H9 (cell line): ENCODE data around the gene TRAF3. TPM values are rescaled to one million over a fixed set of nuclear protein-coding genes. Genes with fewer than 3 reads are reported as not detected.

Experiments
- DNase-seq: peaks from one replicate; pipeline ENCODE4 v3.0.0-alpha.2; 2017
- H2AFZ ChIP-seq: one replicate; pipeline ENCODE4 v1.6.1; 2013; ENCODE audit warnings: mild to moderate bottlenecking, low read length, control low read depth, moderate library complexity
- H2AK5ac ChIP-seq: 2 replicates; pipeline ENCODE4 v1.6.1; 2013; ENCODE audit warnings: low read length, control low read depth, mixed read lengths; ENCODE audit not compliant: insufficient read length
- H2BK120ac ChIP-seq: one replicate; pipeline ENCODE4 v1.6.1; 2013; ENCODE audit warnings: low read depth, mild to moderate bottlenecking, low read length, control low read depth, inconsistent platforms; ENCODE audit not compliant: poor library complexity, severe bottlenecking
- H2BK12ac ChIP-seq: 2 replicates; pipeline ENCODE4 v1.6.1; 2013; ENCODE audit warnings: low read length, control low read depth, mixed read lengths, low read depth; ENCODE audit not compliant: insufficient read length
- H2BK15ac ChIP-seq: 2 replicates; pipeline ENCODE4 v1.6.1; 2013; ENCODE audit warnings: low read depth, low read length, control low read depth
- H2BK20ac ChIP-seq: one replicate; pipeline ENCODE4 v1.6.1; 2013; ENCODE audit warnings: low read depth, mild to moderate bottlenecking, low read length, control low read depth, inconsistent platforms; ENCODE audit not compliant: poor library complexity, severe bottlenecking
- H2BK5ac ChIP-seq: 2 replicates; pipeline ENCODE4 v1.6.1; 2013; ENCODE audit warnings: low read length, control low read depth, mixed read lengths; ENCODE audit not compliant: insufficient read length
- H3K14ac ChIP-seq: 2 replicates; pipeline ENCODE4 v1.6.1; 2013; ENCODE audit warnings: low read length, control low read depth; ENCODE audit not compliant: insufficient read depth
- H3K18ac ChIP-seq: 2 replicates; pipeline ENCODE4 v1.6.1; 2013; ENCODE audit warnings: low read depth, mild to moderate bottlenecking, mixed read lengths, low read length, control low read depth; ENCODE audit not compliant: insufficient read length
- H3K23ac ChIP-seq: 2 replicates; pipeline ENCODE4 v1.6.1; 2013; ENCODE audit warnings: low read length, control low read depth, mixed read lengths, low read depth; ENCODE audit not compliant: insufficient read length
- H3K23me2 ChIP-seq: 2 replicates; pipeline ENCODE4 v1.6.1; 2013; ENCODE audit warnings: low read depth, mild to moderate bottlenecking, mixed read lengths, low read length, control low read depth; ENCODE audit not compliant: insufficient read length, poor library complexity, severe bottlenecking
- H3K27ac ChIP-seq: 2 replicates; pipeline ENCODE4 v1.5.1; 2013; ENCODE audit warnings: low read length, control low read depth, mixed read lengths, low read depth; ENCODE audit not compliant: insufficient read length
- H3K27me3 ChIP-seq: 2 replicates; pipeline ENCODE4 v1.6.1; 2013; ENCODE audit warnings: low read length, control low read depth, inconsistent platforms; ENCODE audit not compliant: insufficient read depth
- H3K4ac ChIP-seq: 2 replicates; pipeline ENCODE4 v1.6.1; 2013; ENCODE audit warnings: low read depth, mild to moderate bottlenecking, control low read depth, inconsistent platforms, low read length, moderate library complexity
- H3K4me1 ChIP-seq: 2 replicates; pipeline ENCODE4 v1.6.1; 2013; ENCODE audit warnings: low read length, control low read depth, inconsistent platforms; ENCODE audit not compliant: insufficient read depth
- H3K4me2 ChIP-seq: 2 replicates; pipeline ENCODE4 v1.6.1; 2013; ENCODE audit warnings: low read length, control low read depth, mixed read lengths; ENCODE audit not compliant: insufficient read length, insufficient read depth
- H3K56ac ChIP-seq: 2 replicates; pipeline ENCODE4 v1.6.1; 2013; ENCODE audit warnings: low read depth, mild to moderate bottlenecking, mixed read lengths, low read length, control low read depth; ENCODE audit not compliant: insufficient read length
- H3K79me1 ChIP-seq: 2 replicates; pipeline ENCODE4 v1.6.1; 2013; ENCODE audit warnings: low read depth, mild to moderate bottlenecking, moderate library complexity, low read length, control low read depth, inconsistent platforms; ENCODE audit not compliant: insufficient read depth, poor library complexity, severe bottlenecking
- H3K79me2 ChIP-seq: 2 replicates; pipeline ENCODE4 v1.6.1; 2013; ENCODE audit warnings: low read length, control low read depth, inconsistent platforms; ENCODE audit not compliant: insufficient read depth
- H3K9ac ChIP-seq: 2 replicates; pipeline ENCODE4 v1.6.1; 2013; ENCODE audit warnings: low read length, control low read depth, mixed read lengths; ENCODE audit not compliant: insufficient read length; ENCODE audit errors: extremely low read depth
- H3K9me3 ChIP-seq: one replicate; pipeline ENCODE4 v1.6.1; 2013; ENCODE audit warnings: low read depth, low read length, inconsistent platforms; ENCODE audit not compliant: control insufficient read depth
- H3T11ph ChIP-seq: one replicate; pipeline ENCODE4 v1.6.1; 2013; ENCODE audit warnings: mild to moderate bottlenecking, low read length, control low read depth, inconsistent platforms
- H4K20me1 ChIP-seq: one replicate; pipeline ENCODE4 v1.6.1; 2013; ENCODE audit not compliant: control insufficient read depth, insufficient read length, insufficient read depth
- H4K5ac ChIP-seq: 2 replicates; pipeline ENCODE4 v1.6.1; 2013; ENCODE audit warnings: low read depth, mild to moderate bottlenecking, mixed read lengths, low read length, control low read depth; ENCODE audit not compliant: insufficient read length
- H4K8ac ChIP-seq: replicated peaks from 2 replicates; pipeline ENCODE4 v1.6.1; 2013; ENCODE audit warnings: low read length, control low read depth, mixed read lengths, low read depth; ENCODE audit not compliant: insufficient read length
- H4K91ac ChIP-seq: 2 replicates; pipeline ENCODE4 v1.6.1; 2013; ENCODE audit warnings: low read depth, mild to moderate bottlenecking, moderate library complexity, mixed read lengths, low read length, control low read depth; ENCODE audit not compliant: insufficient read length
- H3K27ac Mint-ChIP-seq, 3 experiments: 2 replicates in 2 of 3; 3 replicates in 1 of 3; pipeline ENCODE4 v1.8.0; 2020 to 2021; ENCODE audit warnings: mixed read lengths in 3 of 3, mild to moderate bottlenecking in 1 of 3, moderate library complexity in 1 of 3
- H3K27me3 Mint-ChIP-seq: 2 replicates; pipeline ENCODE4 v1.8.0; 2021; ENCODE audit warnings: low read depth, mild to moderate bottlenecking, moderate library complexity, mixed read lengths
- H3K36me3 Mint-ChIP-seq, 3 experiments: 2 replicates in 2 of 3; 3 replicates in 1 of 3; pipeline ENCODE4 v1.8.0; 2020 to 2021; ENCODE audit warnings: low read depth in 3 of 3, mixed read lengths in 3 of 3; ENCODE audit not compliant: insufficient read depth in 1 of 3
- H3K4me1 Mint-ChIP-seq, 2 experiments: 2 replicates each; pipeline ENCODE4 v1.8.0; 2020; ENCODE audit warnings: mixed read lengths in 2 of 2
- H3K4me3 Mint-ChIP-seq, 2 experiments: 2 replicates in 1 of 2; 3 replicates in 1 of 2; pipeline ENCODE4 v1.8.0; 2020 to 2021; ENCODE audit warnings: mild to moderate bottlenecking in 2 of 2, mixed read lengths in 2 of 2, moderate library complexity in 1 of 2
- H3K9me3 Mint-ChIP-seq, 2 experiments: 2 replicates in 1 of 2; 3 replicates in 1 of 2; pipeline ENCODE4 v1.8.0; 2020; ENCODE audit warnings: mild to moderate bottlenecking in 2 of 2, mixed read lengths in 2 of 2, moderate library complexity in 1 of 2
- CTCF ChIP-seq: fragments of 200-600 bp; sonication (generic); conservative IDR thresholded peaks from 3 replicates; pipeline ENCODE4 v1.8.0; 2021; ENCODE audit warnings: antibody characterized with exemption, mild to moderate bottlenecking
- WGBS: extraction: QIAGEN DNeasy Blood & Tissue Kit; methylation state at CpG from one replicate; pipeline ENCODE4 v1.1.7; 2013; ENCODE audit warnings: missing lambda C conversion rate, low lambda C conversion rate, mixed read lengths; ENCODE audit not compliant: insufficient read length; ENCODE audit errors: extremely low coverage; 5-methylcytosine and 5-hydroxymethylcytosine counted together
- total RNA-seq: library from RNA; stranded (reverse); gene quantifications from 2 replicates; pipeline ENCODE4 v1.2.1, GENCODE V29; 2021

TRAF3 gene
- total RNA-seq, 1 experiment from 2014 or later = 9.6 TPM

- Histone ChIP-seq H3K9me3 (no peaks in the 10 kb centered on the region), H3K4me2 (no peak overlapping the region), H2BK120ac (no peak overlapping the region), H3K27ac (no peak overlapping the region), H4K5ac (no peak overlapping the region), H3T11ph (no peak overlapping the region), H4K91ac (no peak overlapping the region), H3K4ac (no peak overlapping the region), H2BK15ac (no peak overlapping the region), H3K23me2 (no peaks in the 10 kb centered on the region), H3K9ac (no peak overlapping the region), H3K14ac (no peak overlapping the region), H3K27me3 (no peaks in the 10 kb centered on the region), H3K79me1 (no peaks in the 10 kb centered on the region), H3K4me1 (no peaks in the 10 kb centered on the region), H2BK5ac (no peak overlapping the region), H2BK20ac (no peak overlapping the region), H2BK12ac (no peak overlapping the region), H2AFZ (no peak overlapping the region), H3K23ac (no peak overlapping the region), H3K79me2 (no peaks in the 10 kb centered on the region), H3K56ac (no peak overlapping the region), H3K18ac (no peak overlapping the region), H2AK5ac (no peak overlapping the region), H4K20me1 (no peaks in the 10 kb centered on the region), H4K8ac (no peak overlapping the region)
- no peaks in the 10 kb centered on the region; the same call in 1 of the 2 replicates for H3K27me3 Mint-ChIP-seq
- H3K27ac Mint-ChIP-seq = peak overlapping the region in 2 of 3 experiments; percentile 43 to 44; a peak in 3 of 7 replicates
- peaks cover 6 to 31% (median 10%) of the 10 kb centered on the region in 3 experiments for H3K36me3 Mint-ChIP-seq
- TF ChIP-seq CTCF = no peak
- no peak for DNase-seq
- no peak overlapping the region; a peak in 1 of 5 replicates for H3K4me3 Mint-ChIP-seq
- peaks cover 5 to 8% of the 10 kb centered on the region in 2 experiments; a peak in 2 of 4 replicates for H3K4me1 Mint-ChIP-seq
- H3K9me3 Mint-ChIP-seq = no peaks in the 10 kb centered on the region
- WGBS = no CpG with 5 or more reads among the region's 12 CpGs
These were observed 42.8 kb upstream of the TRAF3 start for GRCh38 chr14:102734436-102734835.
